Endothelial cell of umbilical vein (primary cell): Measurements from ENCODE around the gene OTUD1. TPM values are rescaled to one million over a fixed set of nuclear protein-coding genes. Genes with fewer than 3 reads are reported as not detected.

ENCODE experiments used
- BruUV-seq: library from RNA; stranded (reverse); fragments of 400-500 nt; replicated peaks from 2 replicates; lab custom pipeline; 2021; lab: Mats Ljungman, UMichigan
- CTCF ChIA-PET: fragments of 300-600, 350-600 bp; sonication (Branson Sonifier 250); formaldehyde crosslinking; loops from one replicate; lab custom pipeline; 2021; ENCODE audit warnings: antibody characterized with exemption, inconsistent platforms; lab: Charles Lee
- POLR2A ChIA-PET: fragments of 300-600, 350-600 bp; sonication (Branson Sonifier 250); formaldehyde crosslinking; loops from one replicate; lab custom pipeline; 2021; ENCODE audit warnings: antibody characterized with exemption, inconsistent platforms; lab: Charles Lee
- DNase-seq: peaks from one replicate; pipeline ENCODE4 v3.0.0-alpha.2; 2011; ENCODE audit warnings: low read depth, low spot score
- FAIRE-seq: peaks from 2 replicates; lab custom pipeline; 2011; peaks lifted over from hg19 to GRCh38; lab: Jason Lieb, UNC
- H2AFZ ChIP-seq: 2 replicates; pipeline ENCODE4 v1.6.0; 2012; ENCODE audit warnings: low read depth, low read length, control low read depth, inconsistent platforms
- H3K27ac ChIP-seq: 2 replicates; pipeline ENCODE4 v1.5.1; 2011; ENCODE audit warnings: low read depth, mild to moderate bottlenecking, control low read depth, low read length, moderate library complexity; ENCODE audit not compliant: insufficient read depth
- H3K27me3 ChIP-seq, 2 experiments: 2 replicates each; pipeline versions ENCODE4 v1.6.0 to v1.6.1; 2011; ENCODE audit warnings: low read length in 2 of 2, mixed read lengths in 1 of 2; ENCODE audit not compliant: control insufficient read depth in 2 of 2, insufficient read depth in 2 of 2
- H3K36me3 ChIP-seq, 2 experiments: 2 replicates in 1 of 2; 3 replicates in 1 of 2; pipeline ENCODE4 v1.5.1; 2011; ENCODE audit warnings: low read length in 2 of 2, mild to moderate bottlenecking in 1 of 2, moderate library complexity in 1 of 2; ENCODE audit not compliant: control insufficient read depth in 2 of 2, insufficient read depth in 2 of 2; ENCODE audit errors: extremely low read depth in 1 of 2
- H3K4me1 ChIP-seq: 3 replicates; pipeline ENCODE4 v1.5.1; 2011; ENCODE audit warnings: mild to moderate bottlenecking, low read length; ENCODE audit not compliant: control insufficient read depth, insufficient read depth; ENCODE audit errors: extremely low read depth
- H3K4me2 ChIP-seq: 2 replicates; pipeline ENCODE4 v1.6.1; 2011; ENCODE audit warnings: low read length, control low read depth, mixed read lengths; ENCODE audit not compliant: insufficient read depth
- H3K4me3 ChIP-seq, 3 experiments: fragments of 200-600 bp in 1 of 3; sonication (generic), shearing (Covaris generic) in 1 of 3; replicated peaks in 1 of 3; 2 replicates each; pipeline ENCODE4 v1.5.1; 2011 to 2016; ENCODE audit warnings: control low read depth in 3 of 3, low read length in 3 of 3, mild to moderate bottlenecking in 2 of 3, inconsistent platforms in 1 of 3, low read depth in 1 of 3, moderate library complexity in 1 of 3; ENCODE audit not compliant: insufficient read depth in 1 of 3
- H3K79me2 ChIP-seq: 2 replicates; pipeline ENCODE4 v1.6.0; 2012; ENCODE audit warnings: low read length, inconsistent platforms; ENCODE audit not compliant: control insufficient read depth, insufficient read depth
- H3K9ac ChIP-seq: replicated peaks from 2 replicates; pipeline ENCODE3; 2011; ENCODE audit warnings: low read length, control low read depth; ENCODE audit not compliant: insufficient read depth; ENCODE audit errors: extremely low read depth
- H3K9me1 ChIP-seq: replicated peaks from 3 replicates; pipeline ENCODE4 v1.6.0; 2011; ENCODE audit warnings: mild to moderate bottlenecking, low read length; ENCODE audit not compliant: control insufficient read depth, insufficient read depth; ENCODE audit errors: extremely low read depth
- H3K9me3 ChIP-seq: replicated peaks from 2 replicates; pipeline ENCODE4 v1.5.1; 2012; ENCODE audit warnings: low read length, inconsistent platforms; ENCODE audit not compliant: control insufficient read depth, insufficient read depth
- H4K20me1 ChIP-seq: replicated peaks from 2 replicates; pipeline ENCODE3; 2011; ENCODE audit warnings: mild to moderate bottlenecking, low read length; ENCODE audit not compliant: control insufficient read depth, insufficient read depth; ENCODE audit errors: extremely low read depth
- CTCF ChIP-seq, 2 donors: IDR thresholded peaks; 1 replicate in 1 of 2; 2 replicates in 1 of 2; pipeline ENCODE4 v1.5.1; 2011; ENCODE audit warnings: low read length in 2 of 2, mild to moderate bottlenecking in 2 of 2, moderate library complexity in 2 of 2, control low read depth in 1 of 2, inconsistent platforms in 1 of 2, low read depth in 1 of 2; ENCODE audit not compliant: insufficient read depth in 1 of 2; ENCODE audit errors: extremely low read depth in 1 of 2
- EZH2 ChIP-seq: IDR thresholded peaks from 2 replicates; pipeline ENCODE4 v1.6.1; 2012; ENCODE audit warnings: borderline replicate concordance, low read depth, mild to moderate bottlenecking, moderate library complexity, low read length, inconsistent platforms; ENCODE audit not compliant: severe bottlenecking
- FOS ChIP-seq: IDR thresholded peaks from 2 replicates; pipeline ENCODE4 v1.6.1; 2011; ENCODE audit warnings: mild to moderate bottlenecking, low read length, moderate library complexity, borderline replicate concordance; ENCODE audit not compliant: insufficient read depth
- GATA2 ChIP-seq: IDR thresholded peaks from 2 replicates; pipeline ENCODE4 v1.7.0; 2011; ENCODE audit warnings: low read depth, mild to moderate bottlenecking, moderate library complexity, mixed read lengths, low read length; ENCODE audit not compliant: insufficient read length, insufficient read depth
- JUN ChIP-seq: IDR thresholded peaks from 2 replicates; pipeline ENCODE4 v1.6.1; 2011; ENCODE audit warnings: borderline replicate concordance, low read depth; ENCODE audit not compliant: insufficient read length, insufficient read depth
- MAX ChIP-seq: IDR thresholded peaks from 2 replicates; pipeline ENCODE4 v1.6.1; 2011; ENCODE audit not compliant: insufficient read depth, insufficient read length
- MYC ChIP-seq: IDR thresholded peaks from one replicate; pipeline ENCODE4 v1.6.1; 2011; ENCODE audit warnings: mild to moderate bottlenecking, low read depth, low read length
- POLR2A ChIP-seq: IDR thresholded peaks from 2 replicates; pipeline ENCODE4 v1.6.1; 2012; ENCODE audit warnings: low read depth, mild to moderate bottlenecking, control low read depth, low read length
- POLR2AphosphoS5 ChIP-seq: IDR thresholded peaks from 2 replicates; pipeline ENCODE4 v1.6.1; 2012; ENCODE audit warnings: low read depth, mild to moderate bottlenecking, control low read depth, low read length, moderate library complexity; ENCODE audit not compliant: insufficient read depth
- dilution Hi-C: fragments of 300-500 bp; cut with MboI; formaldehyde crosslinking; loops from one replicate; pipeline ENCODE4 v1.15.0; 2019; ENCODE audit warnings: low sequenced_read_pairs; ENCODE audit not compliant: extremely low pct_ligation_motif_present
- intact Hi-C: fragments of 100-400 bp; cut with micrococcal nuclease; formaldehyde crosslinking; loops from one replicate; pipeline ENCODE4 v1.10.0; 2022
- polyA plus RNA-seq, 4 experiments: library from polyadenylated mRNA; depleted of rRNA in 3 of 4; stranded (reverse) in 3 of 4; unstranded in 1 of 4; fragments of >200 nt; gene quantifications; 2 replicates each; pipeline versions ENCODE4 v1.2.1 to v1.2.3, GENCODE V29; 2011 to 2012; ENCODE audit warnings: missing spikeins in 1 of 4
- total RNA-seq: library from RNA; stranded (reverse); gene quantifications from 2 replicates; pipeline ENCODE4 v1.2.3, GENCODE V29; 2021

Gene OTUD1
- total and polyA plus RNA-seq, 2 donors (not counting 3 experiments of a cell fraction or from before 2014, with no cell fraction given) = 2.2 to 4.8 TPM

- BruUV-seq = no TSS peak
- dilution Hi-C loops = no loop called here
- H3K27ac ChIP-seq = no peak overlapping the region
- intact Hi-C loops = no loop called here
- no peaks in the 10 kb centered on the region for H3K79me2 ChIP-seq
- H3K36me3 ChIP-seq = no peaks in the 10 kb centered on the region
- no peak overlapping the region for H3K4me3 ChIP-seq
- ChIA-PET POLR2A (no interaction called here), CTCF (no interaction called here)
- no peak overlapping the region for H3K9ac ChIP-seq
- H3K9me1 ChIP-seq = no peaks in the 10 kb centered on the region
- DNase-seq (no peak), FAIRE-seq (no peak)
- H3K4me1 ChIP-seq = no peaks in the 10 kb centered on the region
- no peaks in the 10 kb centered on the region for H4K20me1 ChIP-seq
- H3K4me2 ChIP-seq = no peak overlapping the region
- no peaks in the 10 kb centered on the region for H3K27me3 ChIP-seq
- H2AFZ ChIP-seq = no peak overlapping the region
- TF ChIP-seq MAX (no peak), MYC (no peak), EZH2 (no peak), POLR2A (no peak), FOS (no peak), JUN (no peak), POLR2AphosphoS5 (no peak), GATA2 (no peak), CTCF (IDR thresholded peaks at IDR 0.05; ENCODE audit: extremely low read depth in 1 of 2, insufficient read depth in 1 of 2, low read depth in 1 of 2, low read length in 2 of 2) (no peak)
- H3K9me3 ChIP-seq = no peaks in the 10 kb centered on the region
Observed at GRCh38 chr10:23432639-23433038, 6.2 kb upstream of the OTUD1 start.
